Liver (tissue), 3 donors: Measurements from ENCODE around the gene CHKA.

Source experiments
- FOXA1 ChIP-seq: IDR thresholded peaks from 2 replicates; pipeline ENCODE4 v1.6.1; 2016; ENCODE audit warnings: antibody characterized with exemption
- JUND ChIP-seq, 2 donors: IDR thresholded peaks; 2 replicates each; pipeline ENCODE4 v1.6.1; 2016; ENCODE audit warnings: antibody characterized with exemption in 2 of 2
- NR2F2 ChIP-seq: IDR thresholded peaks from 2 replicates; pipeline ENCODE4 v1.6.1; 2016; ENCODE audit warnings: antibody characterized with exemption
- RAD21 ChIP-seq, 2 donors: IDR thresholded peaks; 2 replicates each; pipeline ENCODE4 v1.6.1; 2016; ENCODE audit warnings: antibody characterized with exemption in 2 of 2, mild to moderate bottlenecking in 2 of 2
- REST ChIP-seq: IDR thresholded peaks from 2 replicates; pipeline ENCODE4 v1.6.1; 2016; ENCODE audit warnings: antibody characterized with exemption, mild to moderate bottlenecking
- SP1 ChIP-seq: IDR thresholded peaks from 2 replicates; pipeline ENCODE4 v1.6.1; 2018; ENCODE audit warnings: antibody characterized with exemption, mild to moderate bottlenecking
- TAF1 ChIP-seq: conservative IDR thresholded peaks from 2 replicates; pipeline ENCODE4 v1.6.1; 2016; ENCODE audit warnings: antibody characterized with exemption, mild to moderate bottlenecking
- YY1 ChIP-seq: IDR thresholded peaks from 2 replicates; pipeline ENCODE4 v1.6.1; 2016; ENCODE audit warnings: antibody characterized with exemption, mild to moderate bottlenecking
- TF ChIP-seq, protein P1 (sequence below): fragments of 150-350 bp; IDR thresholded peaks from 2 replicates; pipeline ENCODE4 v1.5.1; 2017; ENCODE audit warnings: improper control_type of control experiment, low read depth, low read length; ENCODE audit not compliant: missing input control
- donor health status: healthy.
- donor health status: healthy.

DNA sequence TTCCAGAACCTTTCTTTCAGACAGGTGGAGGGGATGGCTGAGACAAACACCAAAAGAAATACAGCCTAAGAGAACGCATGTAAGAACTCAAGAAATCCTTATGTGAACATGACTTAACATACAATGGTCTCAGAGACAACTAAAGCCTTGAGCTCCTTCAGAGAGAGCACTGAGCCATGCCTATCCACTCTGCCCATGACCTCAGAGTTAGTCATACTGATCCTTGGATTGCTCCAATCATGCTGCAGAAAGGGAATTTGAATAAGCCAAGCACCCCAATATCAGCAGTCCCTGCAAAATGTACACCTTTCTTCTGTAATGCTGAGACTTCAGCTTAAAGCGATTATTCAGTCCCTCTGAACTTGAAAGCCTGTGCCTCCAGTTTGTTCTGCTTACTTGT, 43.2 kb upstream of the CHKA start:
- TF ChIP-seq, protein P1, sequence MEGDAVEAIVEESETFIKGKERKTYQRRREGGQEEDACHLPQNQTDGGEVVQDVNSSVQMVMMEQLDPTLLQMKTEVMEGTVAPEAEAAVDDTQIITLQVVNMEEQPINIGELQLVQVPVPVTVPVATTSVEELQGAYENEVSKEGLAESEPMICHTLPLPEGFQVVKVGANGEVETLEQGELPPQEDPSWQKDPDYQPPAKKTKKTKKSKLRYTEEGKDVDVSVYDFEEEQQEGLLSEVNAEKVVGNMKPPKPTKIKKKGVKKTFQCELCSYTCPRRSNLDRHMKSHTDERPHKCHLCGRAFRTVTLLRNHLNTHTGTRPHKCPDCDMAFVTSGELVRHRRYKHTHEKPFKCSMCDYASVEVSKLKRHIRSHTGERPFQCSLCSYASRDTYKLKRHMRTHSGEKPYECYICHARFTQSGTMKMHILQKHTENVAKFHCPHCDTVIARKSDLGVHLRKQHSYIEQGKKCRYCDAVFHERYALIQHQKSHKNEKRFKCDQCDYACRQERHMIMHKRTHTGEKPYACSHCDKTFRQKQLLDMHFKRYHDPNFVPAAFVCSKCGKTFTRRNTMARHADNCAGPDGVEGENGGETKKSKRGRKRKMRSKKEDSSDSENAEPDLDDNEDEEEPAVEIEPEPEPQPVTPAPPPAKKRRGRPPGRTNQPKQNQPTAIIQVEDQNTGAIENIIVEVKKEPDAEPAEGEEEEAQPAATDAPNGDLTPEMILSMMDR = no peak
- no peak for TF ChIP-seq SP1
- TF ChIP-seq REST = no peak
- no peak for TF ChIP-seq JUND (IDR thresholded peaks at IDR 0.05)
- no peak for TF ChIP-seq YY1
- no peak for TF ChIP-seq TAF1
- TF ChIP-seq NR2F2 = no peak
- TF ChIP-seq RAD21 (IDR thresholded peaks at IDR 0.05) = no peak
- no peak for TF ChIP-seq FOXA1
